HG03520 (cell line): ENCODE measurements around the gene CBFA2T3.
"Not testable (repeated sequence)": the region's sequence is repeated elsewhere in the genome, so short reads cannot be mapped to it uniquely, and the experiment has no call there.

ENCODE experiments used
- ATAC-seq: cut with Tn5 transposase; IDR thresholded peaks from one replicate; pipeline ENCODE4 v1.9.1; 2021; ENCODE audit warnings: mild to moderate bottlenecking, moderate library complexity; ENCODE audit not compliant: unreplicated experiment

CBFA2T3 gene

DNA sequence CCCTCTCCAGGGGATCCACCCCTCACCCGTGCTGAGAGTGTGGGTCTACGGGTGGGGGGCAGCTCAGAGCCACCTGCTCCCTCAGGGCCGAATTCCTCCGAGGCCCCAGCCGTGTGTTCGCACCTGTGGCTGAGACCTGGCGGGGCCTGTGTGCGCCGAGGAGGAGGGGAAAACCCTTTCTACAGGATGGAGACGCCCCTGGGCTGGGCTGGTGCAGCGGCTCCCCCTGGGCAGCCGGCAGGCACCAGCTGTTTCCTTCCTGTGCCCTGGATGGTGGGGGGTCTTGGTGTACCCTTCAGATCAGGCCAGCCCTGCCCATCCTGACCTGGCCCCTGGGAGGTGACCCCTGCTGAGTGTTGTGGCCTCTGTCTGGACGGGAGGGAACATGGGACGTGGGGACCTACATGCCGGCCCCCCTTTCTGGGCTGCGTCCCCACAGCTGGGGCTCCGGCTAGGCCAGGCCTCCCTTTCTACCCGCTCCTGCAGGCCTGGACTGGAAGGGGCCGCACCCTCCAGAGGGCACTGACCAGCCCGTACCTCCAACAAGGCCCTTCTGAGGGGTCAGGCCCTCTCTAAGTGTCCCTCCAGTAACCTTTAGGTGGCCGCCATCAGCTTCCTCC, 82.2 kb downstream of the CBFA2T3 start:
- ATAC-seq: no peak

DNA sequence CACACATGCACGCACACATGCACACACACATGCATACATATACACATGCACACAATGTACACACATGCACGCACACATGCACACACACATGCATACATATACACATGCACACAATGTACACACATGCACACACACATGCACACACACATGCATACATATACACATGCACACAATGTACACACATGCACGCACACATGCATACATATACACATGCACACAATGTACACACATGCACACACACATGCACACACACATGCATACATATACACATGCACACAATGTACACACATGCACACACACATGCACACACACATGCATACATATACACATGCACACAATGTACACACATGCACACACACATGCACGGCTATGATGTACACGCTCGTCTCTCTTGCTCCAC, 82.7 kb downstream of the CBFA2T3 start:
- not testable (repeated sequence) for ATAC-seq

DNA sequence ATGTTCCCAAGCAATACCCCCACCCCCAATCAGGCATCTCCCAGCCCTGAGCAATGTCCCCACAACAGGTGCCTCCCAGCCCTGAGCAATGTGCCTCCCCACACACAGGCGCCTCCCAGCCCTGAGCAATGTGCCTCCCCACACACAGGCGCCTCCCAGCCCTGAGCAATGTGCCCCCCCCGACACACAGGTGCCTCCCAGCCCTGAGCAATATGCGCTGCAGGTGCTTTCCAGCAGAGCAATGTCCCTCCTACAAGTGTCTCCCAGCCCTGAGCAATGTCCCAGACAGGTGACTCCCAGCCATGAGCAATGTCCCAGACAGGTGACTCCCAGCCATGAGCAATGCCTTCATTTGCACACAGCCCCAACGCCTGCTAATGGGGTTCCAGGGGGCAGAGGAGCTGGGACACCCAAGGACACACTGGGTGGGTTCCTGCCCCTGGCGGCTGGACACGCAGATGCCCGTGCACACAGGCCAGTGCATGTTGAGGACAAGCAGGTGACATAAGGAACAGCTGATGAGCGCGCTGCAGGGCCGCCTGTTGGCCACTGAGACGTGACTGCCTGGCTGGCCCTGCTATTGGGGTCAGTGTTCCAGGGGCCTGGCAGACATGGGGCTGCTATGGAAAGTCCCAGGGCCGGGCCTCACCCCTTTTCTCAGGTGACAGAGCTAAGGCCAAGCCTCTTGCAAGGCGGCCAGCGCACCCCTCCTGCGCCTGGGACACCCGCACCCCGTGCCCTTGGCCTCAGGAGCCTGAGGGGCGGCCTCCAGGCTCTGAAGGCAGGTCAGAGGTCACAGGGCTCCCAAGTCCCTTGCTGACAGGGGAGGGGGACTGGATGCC, 83.7 kb downstream of the CBFA2T3 start:
- ATAC-seq: no peak

DNA sequence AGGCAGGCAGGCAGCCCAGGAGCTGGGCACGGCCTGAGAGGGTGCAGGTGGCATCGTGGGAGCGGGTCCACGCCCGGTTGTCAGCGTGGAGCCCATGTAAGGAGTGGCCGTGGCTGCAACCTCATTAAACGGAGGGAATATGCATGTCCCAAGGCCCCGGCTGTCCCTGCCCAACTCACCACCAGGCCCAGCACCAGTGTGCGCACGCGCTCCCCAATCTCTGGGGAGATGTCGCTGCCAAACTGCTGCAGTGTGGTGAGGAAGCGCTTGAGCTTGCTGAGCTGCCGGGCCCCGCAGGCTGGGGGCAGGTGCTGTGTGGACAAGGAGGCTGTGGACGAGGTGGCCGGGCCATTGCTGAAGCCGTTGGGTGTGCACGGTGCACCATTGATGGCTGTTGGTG, 84.9 kb downstream of the CBFA2T3 start:
- no peak for ATAC-seq

DNA sequence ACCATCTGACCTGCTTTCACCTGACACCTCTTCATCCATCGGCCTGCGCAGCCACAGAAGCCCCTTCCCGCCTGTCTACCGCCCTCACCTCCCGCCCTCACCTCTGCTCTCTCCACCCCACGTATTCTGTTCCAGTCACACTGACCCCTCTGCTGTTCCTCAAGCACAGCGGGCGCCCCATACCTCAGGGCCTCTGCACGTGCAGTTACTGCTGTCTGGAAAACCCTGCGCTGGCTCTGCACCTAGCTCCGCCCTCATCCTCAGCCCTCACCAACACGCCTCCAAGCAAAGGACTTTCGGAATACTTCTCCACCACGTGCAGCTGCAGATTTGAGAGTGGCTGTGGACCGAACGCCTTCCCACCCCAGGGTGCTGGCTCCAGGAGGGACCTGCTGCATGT, 85.9 kb downstream of the CBFA2T3 start:
- ATAC-seq: no peak

DNA sequence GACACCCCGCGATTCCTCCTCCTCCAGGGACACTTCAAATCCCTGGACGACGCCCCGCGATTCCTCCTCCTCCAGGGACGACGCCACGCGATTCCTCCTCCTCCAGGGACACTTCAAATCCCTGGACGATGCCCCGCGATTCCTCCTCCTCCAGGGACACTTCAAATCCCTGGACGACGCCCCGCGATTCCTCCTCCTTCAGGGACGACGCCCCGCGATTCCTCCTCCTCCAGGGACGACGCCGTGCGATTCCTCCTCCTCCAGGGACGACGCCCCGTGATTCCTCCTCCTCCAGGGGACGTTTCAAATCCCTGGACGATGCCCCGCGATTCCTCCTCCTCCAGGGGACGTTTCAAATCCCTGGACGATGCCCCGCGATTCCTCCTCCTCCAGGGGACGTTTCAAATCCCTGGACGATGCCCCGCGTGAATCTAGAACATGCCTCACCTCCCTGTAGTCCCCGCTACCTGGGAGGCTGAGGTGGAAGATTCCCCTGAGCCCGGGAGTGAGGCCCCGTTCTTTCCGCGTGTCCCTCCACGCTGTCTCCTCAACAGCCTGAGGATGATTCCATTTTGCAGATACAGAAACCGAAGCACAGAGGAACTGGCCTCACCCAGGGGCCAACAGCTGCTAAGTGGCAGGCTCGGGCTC, 87.2 kb downstream of the CBFA2T3 start:
- not testable (repeated sequence) for ATAC-seq

DNA sequence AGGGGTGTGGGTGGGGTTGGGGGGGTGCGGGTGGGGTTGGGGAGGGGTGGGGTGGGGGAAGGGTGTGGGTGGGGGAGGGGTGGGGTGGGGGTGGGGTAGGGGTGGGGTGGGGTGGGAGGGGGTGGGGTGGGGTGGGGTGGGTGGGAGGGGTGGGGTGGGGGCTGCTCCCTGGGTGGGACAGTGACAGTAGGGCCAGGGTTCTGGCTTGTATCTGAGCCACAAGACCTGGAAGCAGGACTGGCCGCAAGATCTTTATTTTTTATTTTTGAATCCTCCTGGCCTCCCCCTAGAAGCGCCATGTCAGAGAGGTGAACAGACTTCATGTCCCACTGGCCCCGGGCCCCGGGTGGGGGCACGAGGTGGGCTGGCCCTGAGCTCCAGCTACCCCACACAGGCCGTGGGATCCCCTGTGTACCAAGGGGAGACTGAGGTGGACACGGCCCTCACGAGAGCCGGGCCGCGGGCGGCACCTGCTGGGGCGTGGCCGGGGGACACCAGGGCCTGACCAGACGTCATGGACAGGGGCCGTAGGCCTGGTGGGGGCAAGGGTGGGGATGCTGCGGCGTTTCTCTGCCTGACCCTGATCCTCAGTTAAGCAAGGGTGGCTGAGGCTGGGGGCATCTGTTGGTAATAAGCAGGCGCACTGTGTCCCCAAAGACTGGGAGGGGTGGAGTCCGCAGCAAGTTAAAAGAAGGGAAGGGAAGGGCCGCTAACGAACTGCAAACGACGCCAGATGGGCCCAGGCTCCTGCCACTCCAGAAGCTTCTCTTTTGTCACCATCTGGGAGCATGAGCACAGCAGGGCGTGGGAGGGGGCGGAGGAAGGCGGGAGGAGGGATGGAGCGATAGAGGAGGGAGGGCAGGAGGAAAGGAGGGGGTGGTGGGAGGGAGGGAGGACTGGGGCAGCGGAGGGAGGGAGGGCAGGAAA, 88.3 kb downstream of the CBFA2T3 start:
- ATAC-seq: no peak

DNA sequence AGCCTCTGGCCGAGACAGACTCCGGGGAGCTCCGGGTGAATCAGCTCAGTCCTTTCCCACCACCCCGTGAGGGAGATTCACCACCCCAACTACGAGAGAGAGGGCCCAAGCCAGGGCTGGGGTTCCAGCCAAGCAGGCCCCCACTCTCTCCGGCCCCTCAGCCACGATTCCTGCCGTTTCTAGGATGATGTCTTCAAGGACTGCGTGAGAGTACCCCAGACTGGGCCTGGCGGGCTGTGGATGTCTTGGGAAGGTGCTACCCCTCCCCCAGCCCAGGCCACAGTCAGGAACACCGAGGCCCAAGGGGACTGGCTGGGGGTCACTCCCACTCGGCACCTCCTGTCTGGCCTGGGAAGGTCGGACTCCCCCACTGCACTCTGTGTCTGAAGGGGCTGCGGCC, 89.0 kb downstream of the CBFA2T3 start:
- no peak for ATAC-seq

DNA sequence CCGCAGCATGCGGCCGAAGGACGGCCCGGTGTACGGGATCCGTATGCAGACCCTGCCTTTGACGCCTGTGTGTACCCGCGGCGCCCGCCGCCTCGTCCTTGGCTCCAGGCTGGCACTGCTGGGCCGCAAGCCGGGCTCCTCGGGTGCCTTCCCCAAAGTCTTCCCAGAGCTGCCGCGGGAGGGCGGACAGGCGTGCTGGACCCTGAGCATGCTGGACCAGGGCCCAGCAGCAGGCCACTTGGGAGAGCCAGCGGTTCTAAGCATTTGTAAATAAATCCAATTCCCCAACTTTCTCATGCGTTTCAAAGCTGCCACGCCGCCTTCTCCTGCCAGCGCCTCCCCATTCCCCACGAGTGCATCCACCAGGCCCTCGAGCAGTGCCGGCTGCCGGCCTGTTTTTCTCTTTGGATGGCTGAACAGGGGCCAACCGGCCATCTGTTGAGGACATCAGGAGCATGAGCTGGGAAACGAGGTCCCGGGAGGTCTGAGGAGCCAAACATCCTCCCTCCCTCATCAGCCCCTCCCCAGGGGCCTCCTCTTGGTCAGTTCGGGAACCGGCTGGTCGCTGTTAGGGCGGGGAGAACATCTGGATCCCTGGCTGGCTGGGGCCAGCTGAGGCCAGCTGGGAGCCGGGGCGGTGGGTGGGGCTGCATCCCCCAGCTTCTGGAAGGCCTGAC, 90.0 kb downstream of the CBFA2T3 start:
- no peak for ATAC-seq

DNA sequence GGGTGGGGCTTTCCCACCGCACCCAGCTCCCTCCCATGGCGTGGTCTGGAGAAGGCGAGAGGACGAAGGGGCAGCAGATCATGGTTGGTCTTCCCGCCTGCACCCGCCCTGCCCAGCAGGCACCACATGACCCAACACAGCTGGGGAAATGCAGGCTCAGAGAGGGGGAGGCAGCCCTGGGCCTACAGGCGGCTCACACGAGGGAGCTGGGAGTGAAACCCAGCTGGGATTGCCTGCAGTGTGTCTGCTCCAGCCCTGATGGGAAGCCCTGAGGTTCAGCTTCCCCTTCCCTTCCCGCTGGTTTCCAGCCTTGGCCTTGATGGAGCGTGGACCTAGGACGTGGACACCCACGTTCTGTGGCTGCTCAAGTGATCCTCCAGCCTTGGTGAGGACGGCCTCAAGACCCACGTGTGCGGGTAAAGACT, 90.6 kb downstream of the CBFA2T3 start:
- ATAC-seq: no peak

DNA sequence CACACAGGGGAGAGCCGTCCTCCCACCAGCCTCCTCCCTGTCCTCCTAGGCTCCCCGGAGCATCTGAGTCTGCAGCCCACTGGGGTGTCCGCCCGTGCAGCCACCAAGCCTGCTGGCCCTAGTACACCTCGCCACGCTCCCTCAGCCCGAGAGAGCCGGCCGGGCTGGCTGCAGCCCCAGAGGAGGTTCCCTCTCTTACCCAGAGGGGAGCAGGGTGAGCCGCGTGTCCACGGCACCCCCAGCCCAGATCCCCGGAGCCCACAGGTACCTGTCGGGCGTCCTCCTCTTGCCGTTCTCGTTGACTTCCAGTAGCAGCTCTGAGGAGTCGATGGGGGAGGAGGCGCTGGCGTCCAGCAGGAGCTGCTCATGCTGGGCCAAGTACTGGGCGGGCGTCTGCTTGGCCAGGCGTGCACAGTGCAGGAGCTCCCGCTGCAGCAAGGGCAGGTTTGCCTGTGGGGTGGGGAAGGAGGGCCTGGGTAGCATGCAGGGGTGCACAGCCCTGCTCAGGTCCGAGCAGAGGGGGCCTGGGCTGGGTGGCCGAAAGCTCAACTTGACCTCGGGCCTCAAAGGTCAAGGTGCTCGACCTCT, 91.2 kb downstream of the CBFA2T3 start:
- no peak for ATAC-seq

DNA sequence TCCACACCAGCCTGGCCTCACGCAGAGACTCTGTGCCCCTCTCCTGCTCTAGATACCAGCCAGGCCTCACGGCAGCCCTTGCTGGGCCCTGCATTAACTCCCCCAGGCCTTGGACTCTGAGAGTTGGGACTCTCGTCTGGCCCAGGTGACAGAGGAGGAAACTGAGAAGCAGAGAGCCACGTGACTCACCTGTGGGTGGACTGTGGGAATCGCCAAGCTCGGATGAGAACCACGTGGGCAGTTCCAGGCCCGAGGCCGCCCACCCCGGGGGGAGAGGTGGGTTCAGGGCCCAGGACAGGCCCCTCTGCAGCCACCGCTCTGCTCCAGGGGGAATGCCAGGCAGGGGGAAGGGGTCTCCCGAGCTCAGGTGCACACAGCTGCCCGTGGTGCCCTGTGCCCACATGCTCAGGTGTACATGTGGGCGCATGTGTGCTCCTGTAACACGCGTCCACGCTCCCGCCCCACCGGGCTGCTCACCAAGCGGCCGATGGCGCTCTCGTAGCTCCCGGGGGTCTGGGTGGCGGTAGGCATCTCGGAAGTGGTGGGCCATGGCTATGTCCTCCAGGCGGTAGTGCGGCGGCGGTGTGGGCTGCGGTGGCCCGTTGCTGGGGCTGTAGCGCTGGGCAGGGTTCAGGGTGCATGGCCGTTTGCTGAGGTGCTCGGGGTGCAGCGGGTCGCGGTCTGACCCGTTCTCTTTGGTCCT, 92.3 kb downstream of the CBFA2T3 start:
- ATAC-seq: no peak

DNA sequence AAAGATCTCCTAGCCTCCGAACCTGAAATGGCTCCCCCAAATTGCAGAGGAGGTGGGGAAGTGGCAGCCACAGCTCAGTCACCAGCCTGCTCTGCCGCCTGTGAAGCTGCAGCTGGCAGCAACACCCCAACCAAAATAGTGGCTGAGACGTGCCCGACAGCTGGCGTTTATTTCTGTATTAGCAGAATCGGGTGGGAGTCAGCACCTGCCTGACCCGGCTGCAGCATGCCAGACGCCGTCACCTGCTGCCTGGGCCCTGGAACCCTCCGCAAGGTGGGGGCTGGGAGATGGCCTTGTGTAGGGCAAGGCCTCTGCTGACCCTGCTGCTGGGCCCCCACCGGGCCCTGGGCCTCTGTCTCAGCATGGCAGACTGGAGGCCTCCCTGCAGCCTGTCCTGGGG, 93.1 kb downstream of the CBFA2T3 start:
- no peak for ATAC-seq

DNA sequence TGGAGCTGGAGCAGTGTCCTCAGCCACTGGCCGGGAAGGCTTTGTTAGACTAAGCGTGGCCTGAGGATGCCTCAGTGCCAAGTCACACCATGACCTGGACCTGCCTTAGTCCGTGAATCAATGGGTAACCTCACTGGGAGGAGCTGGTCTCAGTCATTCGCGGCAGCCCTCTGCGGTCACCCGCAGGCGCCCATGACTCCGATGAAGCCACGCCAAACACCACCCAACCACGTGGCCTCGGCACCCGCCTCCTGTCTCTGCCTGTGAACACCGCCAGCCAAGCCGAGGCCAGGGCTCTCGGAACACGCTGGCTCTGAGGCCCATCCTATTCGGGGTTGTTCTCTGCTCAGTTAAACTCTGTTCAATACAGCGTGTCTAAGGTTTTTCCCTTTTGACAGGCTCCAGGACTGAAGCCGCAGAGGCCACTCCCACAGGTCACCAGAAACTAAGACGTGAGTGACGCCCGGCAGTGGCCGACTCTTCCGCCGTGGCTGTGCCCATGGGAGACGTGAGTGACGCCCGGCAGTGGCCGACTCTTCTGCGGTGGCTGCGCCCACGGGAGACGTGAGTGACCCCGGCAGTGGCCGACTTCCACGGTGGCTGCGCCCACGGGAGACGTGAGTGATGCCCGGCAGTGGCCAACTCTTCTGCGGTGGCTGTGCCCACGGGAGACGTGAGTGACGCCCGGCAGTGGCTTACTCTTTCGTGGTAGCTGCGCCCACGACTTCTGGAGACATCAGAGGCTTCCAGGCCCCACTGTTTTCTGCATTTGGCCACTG, 93.7 kb downstream of the CBFA2T3 start:
- ATAC-seq: no peak

DNA sequence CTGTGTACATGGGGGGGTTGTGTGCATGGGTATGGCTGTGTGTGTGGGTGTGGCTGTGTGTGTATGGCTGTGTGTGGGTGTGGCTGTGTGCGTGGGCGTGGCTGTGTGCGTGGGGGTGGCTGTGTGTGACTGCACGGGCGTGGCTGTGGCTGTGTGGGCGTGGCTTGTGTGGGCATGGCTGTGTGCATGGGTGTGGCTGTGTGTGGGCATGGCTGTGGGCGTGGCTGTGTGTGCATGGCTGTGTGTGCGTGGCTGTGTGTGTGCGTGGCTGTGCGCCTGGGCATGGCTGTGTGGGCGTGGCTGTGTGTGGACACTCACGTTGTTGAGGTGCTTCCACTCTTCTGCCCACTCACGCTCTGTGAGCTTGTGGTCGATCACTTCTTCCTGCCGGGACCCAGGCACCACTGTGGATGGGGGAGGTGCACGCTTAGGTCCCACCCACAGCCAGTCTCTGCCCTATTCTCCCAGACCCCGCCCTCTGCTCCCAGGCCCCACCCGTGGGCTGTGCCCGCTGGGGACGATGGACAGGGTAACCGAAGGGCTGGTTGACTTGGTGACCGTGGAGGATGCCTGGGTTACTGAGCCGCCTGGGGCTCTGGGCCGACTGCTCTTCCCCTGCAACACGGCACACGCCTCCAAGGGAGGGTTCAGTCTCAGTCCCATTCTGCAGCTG, 94.5 kb downstream of the CBFA2T3 start:
- ATAC-seq: no peak

DNA sequence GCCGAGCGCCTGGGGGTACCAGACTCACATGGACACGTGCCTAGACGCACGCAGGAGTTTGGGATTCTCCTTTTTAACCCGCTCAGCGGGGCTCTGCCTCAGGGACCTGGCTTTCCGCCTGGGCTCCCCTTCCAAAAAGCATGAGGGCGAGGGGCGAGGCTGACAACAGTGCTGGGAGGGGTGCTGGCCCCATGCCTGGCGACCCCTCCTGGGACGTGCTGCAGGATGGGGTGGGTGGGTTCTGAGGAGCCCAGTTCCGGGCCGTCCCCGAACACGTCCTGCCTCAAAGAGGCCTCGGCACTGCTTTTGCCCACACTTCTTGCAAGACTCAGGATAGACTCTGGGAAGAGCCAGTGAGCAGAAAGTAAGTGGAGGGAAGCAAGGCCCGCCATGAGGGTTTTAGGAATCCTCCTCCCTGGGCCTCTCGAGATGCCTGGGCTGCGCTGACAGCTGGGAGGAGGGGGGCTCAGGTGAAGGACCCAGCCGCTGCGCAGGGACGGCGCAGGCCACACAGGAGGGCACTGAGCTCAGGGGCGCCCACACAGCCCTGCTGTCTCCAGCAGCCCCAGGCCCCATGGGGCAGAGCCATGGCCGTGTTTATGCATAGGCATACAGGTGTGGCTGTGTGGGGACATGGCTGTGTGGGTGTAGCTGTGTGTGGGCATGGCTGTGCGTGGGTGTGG, 95.2 kb downstream of the CBFA2T3 start:
- no peak for ATAC-seq

DNA sequence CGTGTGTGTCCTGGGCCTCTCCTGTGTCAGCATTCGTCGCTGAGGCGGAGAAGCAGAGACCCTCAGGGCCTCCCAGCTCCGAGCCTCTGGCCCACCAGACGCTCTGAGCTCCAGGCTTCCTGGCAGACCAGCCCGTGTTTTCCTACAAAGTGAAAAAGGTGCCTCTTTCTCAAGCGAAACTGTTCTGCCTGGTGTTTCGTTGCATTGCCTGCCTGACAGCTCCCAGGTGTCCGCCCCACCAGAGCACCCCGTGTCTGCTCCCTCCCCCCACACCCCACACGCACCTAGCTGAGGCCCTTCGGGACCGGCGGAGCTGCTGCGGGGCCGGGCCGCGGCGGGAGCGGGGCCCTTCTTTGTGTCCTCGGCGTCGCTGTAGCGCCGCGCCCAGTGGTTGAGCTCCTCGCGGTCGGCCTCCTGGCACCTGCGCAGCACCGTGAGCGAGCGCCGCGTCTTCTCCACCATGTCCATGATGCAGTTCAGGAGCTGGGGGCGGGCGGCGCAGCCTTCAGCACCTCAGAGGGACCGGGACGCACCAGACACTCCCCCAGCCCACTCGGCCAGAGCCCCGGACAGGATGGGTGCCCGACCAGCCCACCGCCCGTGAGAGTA, 95.9 kb downstream of the CBFA2T3 start:
- no peak for ATAC-seq
